Globus pallidus (tissue), 1 donor: ENCODE measurements around the gene PHETA1.

Experiments used
- DNase-seq: peaks from one replicate; pipeline ENCODE4 v3.0.0-alpha.2; 2015; ENCODE audit warnings: low spot score

The PHETA1 gene

GRCh38 chr12:111368788-111369495 is at the start of gene PHETA1:
Gene PHETA1 (minus strand): TSS chr12:111369095. CDS start chr12:111363427, 5,668 bp downstream.
- peak; percentile 87 for DNase-seq

GRCh38 chr12:111418594-111418880 is 49.6 kb upstream of the PHETA1 start:
- no peak for DNase-seq

- no peak for DNase-seq
Observed at GRCh38 chr12:111417784-111418593, 49.1 kb upstream of the PHETA1 start.

- DNase-seq, result no peak
Observed at GRCh38 chr12:111417290-111417689, 48.4 kb upstream of the PHETA1 start.

- DNase-seq, result no peak
Observed at GRCh38 chr12:111414711-111415252, 45.9 kb upstream of the PHETA1 start.

- no peak for DNase-seq
Observed at GRCh38 chr12:111413442-111414086, 44.7 kb upstream of the PHETA1 start.

GRCh38 chr12:111412830-111413441 is 44.0 kb upstream of the PHETA1 start:
- DNase-seq, result no peak

GRCh38 chr12:111412007-111412829 is 43.3 kb upstream of the PHETA1 start:
- peak; percentile 75 for DNase-seq

GRCh38 chr12:111411185-111411764 is 42.4 kb upstream of the PHETA1 start:
- DNase-seq, result no peak

- DNase-seq, result no peak
Observed at GRCh38 chr12:111410431-111411184, 41.7 kb upstream of the PHETA1 start.

GRCh38 chr12:111409780-111410430 is 41.0 kb upstream of the PHETA1 start:
- DNase-seq, result no peak

- no peak for DNase-seq
Observed at GRCh38 chr12:111409403-111409779, 40.5 kb upstream of the PHETA1 start.

- DNase-seq, result no peak
Observed at GRCh38 chr12:111408686-111409402, 39.9 kb upstream of the PHETA1 start.

- DNase-seq, result no peak
Observed at GRCh38 chr12:111408116-111408440, 39.2 kb upstream of the PHETA1 start.

- DNase-seq, result no peak
Observed at GRCh38 chr12:111407377-111408115, 38.7 kb upstream of the PHETA1 start.

GRCh38 chr12:111406474-111407376 is 37.8 kb upstream of the PHETA1 start:
- peak; percentile 66 for DNase-seq

- no peak for DNase-seq
Observed at GRCh38 chr12:111405859-111406473, 37.1 kb upstream of the PHETA1 start, which contains the start of gene SH2B3. Gene SH2B3 (plus strand): TSS chr12:111405923. CDS start chr12:111418146, 12,223 bp downstream.
